WTC11 (cell line): ENCODE results near the gene USO1. TPM values are rescaled to one million over a fixed set of nuclear protein-coding genes. Genes with fewer than 3 reads are reported as not detected.

Source experiments
- ATAC-seq: fragments of 200-7000 bp; cut with Tn5 transposase; 2 replicates; pipeline ENCODE4 v1.10.0; 2021; ENCODE audit warnings: mild to moderate bottlenecking, moderate library complexity
- CTCF ChIA-PET: fragments of 300-600 bp; sonication (Branson Sonifier 250); formaldehyde crosslinking; loops from one replicate; lab custom pipeline; 2021; ENCODE audit warnings: antibody characterized with exemption; lab: Charles Lee
- POLR2A ChIA-PET: fragments of 350-600 bp; sonication (Branson Sonifier 250); formaldehyde crosslinking; loops from one replicate; lab custom pipeline; 2021; ENCODE audit warnings: antibody characterized with exemption; lab: Charles Lee
- DNase-seq: peaks from one replicate; pipeline ENCODE4 v3.0.0; 2021; ENCODE audit warnings: low spot score
- H3K27ac Mint-ChIP-seq: 2 replicates; pipeline ENCODE4 v1.8.0; 2021; ENCODE audit warnings: mixed read lengths
- H3K27me3 Mint-ChIP-seq: 2 replicates; pipeline ENCODE4 v1.8.0; 2021; ENCODE audit warnings: low read depth, mild to moderate bottlenecking, moderate library complexity, mixed read lengths
- H3K36me3 Mint-ChIP-seq: 2 replicates; pipeline ENCODE4 v1.8.0; 2021; ENCODE audit warnings: mixed read lengths
- H3K4me1 Mint-ChIP-seq: 2 replicates; pipeline ENCODE4 v1.8.0; 2022; ENCODE audit warnings: mixed read lengths
- H3K4me3 Mint-ChIP-seq: 2 replicates; pipeline ENCODE4 v1.8.0; 2021; ENCODE audit warnings: mild to moderate bottlenecking, moderate library complexity, mixed read lengths
- H3K9me3 Mint-ChIP-seq: 2 replicates; pipeline ENCODE4 v1.8.0; 2021; ENCODE audit warnings: mixed read lengths
- ARID4B ChIP-seq: sonication (generic); formaldehyde crosslinking; IDR thresholded peaks from 2 replicates; pipeline ENCODE4 v1.8.0; 2023; ENCODE audit warnings: missing genetic modification reagents, mild to moderate bottlenecking, borderline replicate concordance
- ERG ChIP-seq: fragments of 250-450 bp; sonication (Bioruptor Pico); IDR thresholded peaks from 2 replicates; pipeline ENCODE4 v1.8.0; 2021; ENCODE audit warnings: mild to moderate bottlenecking
- ETV6 ChIP-seq: sonication (generic); formaldehyde crosslinking; IDR thresholded peaks from 2 replicates; pipeline ENCODE4 v1.8.1; 2022; ENCODE audit warnings: mild to moderate bottlenecking, missing genetic modification reagents
- FOXJ3 ChIP-seq: sonication (generic); formaldehyde crosslinking; IDR thresholded peaks from 2 replicates; pipeline ENCODE4 v1.9.0; 2021; ENCODE audit warnings: missing genetic modification reagents, mild to moderate bottlenecking, borderline replicate concordance
- FOXP1 ChIP-seq: sonication (generic); formaldehyde crosslinking; IDR thresholded peaks from 2 replicates; pipeline ENCODE4 v1.8.0; 2022; ENCODE audit warnings: missing genetic modification reagents, mild to moderate bottlenecking, moderate library complexity, borderline replicate concordance
- JAZF1 ChIP-seq: fragments of 250-450 bp; sonication (Bioruptor Pico); IDR thresholded peaks from 2 replicates; pipeline ENCODE4 v1.9.0; 2021; ENCODE audit warnings: moderate library complexity, mild to moderate bottlenecking, inconsistent platforms
- MXD4 ChIP-seq: fragments of 250-450 bp; sonication (Bioruptor Pico); IDR thresholded peaks from 2 replicates; pipeline ENCODE4 v1.8.0; 2021; ENCODE audit warnings: mild to moderate bottlenecking, moderate library complexity, borderline replicate concordance
- RELA ChIP-seq: sonication (generic); formaldehyde crosslinking; IDR thresholded peaks from 2 replicates; pipeline ENCODE4 v1.8.1; 2022; ENCODE audit warnings: missing genetic modification reagents, mild to moderate bottlenecking, borderline replicate concordance
- RORB ChIP-seq: fragments of 250-450 bp; sonication (Bioruptor Pico); IDR thresholded peaks from 2 replicates; pipeline ENCODE4 v1.9.0; 2021; ENCODE audit warnings: mild to moderate bottlenecking
- SMAD3 ChIP-seq: sonication (generic); formaldehyde crosslinking; IDR thresholded peaks from 2 replicates; pipeline ENCODE4 v1.8.0; 2022; ENCODE audit warnings: missing genetic modification reagents, mild to moderate bottlenecking, borderline replicate concordance
- SMAD4 ChIP-seq: sonication (generic); formaldehyde crosslinking; IDR thresholded peaks from 2 replicates; pipeline ENCODE4 v1.8.0; 2022; ENCODE audit warnings: mild to moderate bottlenecking, missing genetic modification reagents
- SP1 ChIP-seq: sonication (generic); formaldehyde crosslinking; conservative IDR thresholded peaks from 2 replicates; pipeline ENCODE4 v1.8.1; 2022; ENCODE audit warnings: missing genetic modification reagents
- USF1 ChIP-seq: sonication (generic); formaldehyde crosslinking; IDR thresholded peaks from 2 replicates; pipeline ENCODE4 v1.8.0; 2022; ENCODE audit warnings: mild to moderate bottlenecking, missing genetic modification reagents
- ZNF121 ChIP-seq: sonication (generic); formaldehyde crosslinking; IDR thresholded peaks from 2 replicates; pipeline ENCODE4 v1.8.0; 2023; ENCODE audit warnings: missing genetic modification reagents
- ZNF232 ChIP-seq: sonication (generic); formaldehyde crosslinking; IDR thresholded peaks from 2 replicates; pipeline ENCODE4 v1.8.0; 2022; ENCODE audit warnings: mild to moderate bottlenecking, missing genetic modification reagents
- total RNA-seq: library from RNA; stranded (reverse); gene quantifications from 3 replicates; pipeline ENCODE4 v1.2.3, GENCODE V29; 2021
- TF ChIP-seq, protein P1 (sequence below): sonication (generic); formaldehyde crosslinking; IDR thresholded peaks from 2 replicates; pipeline ENCODE4 v1.8.1; 2023; ENCODE audit warnings: mild to moderate bottlenecking, missing genetic modification reagents, moderate library complexity
- TF ChIP-seq, protein P2 (sequence below): sonication (generic); formaldehyde crosslinking; IDR thresholded peaks from 2 replicates; pipeline ENCODE4 v1.8.0; 2022; ENCODE audit warnings: mild to moderate bottlenecking, missing genetic modification reagents
- TF ChIP-seq, protein P3 (sequence below): sonication (generic); formaldehyde crosslinking; IDR thresholded peaks from 2 replicates; pipeline ENCODE4 v1.8.0; 2023; ENCODE audit warnings: mild to moderate bottlenecking, missing genetic modification reagents

Gene USO1
- total RNA-seq, 1 experiment from 2014 or later = 162 TPM

DNA sequence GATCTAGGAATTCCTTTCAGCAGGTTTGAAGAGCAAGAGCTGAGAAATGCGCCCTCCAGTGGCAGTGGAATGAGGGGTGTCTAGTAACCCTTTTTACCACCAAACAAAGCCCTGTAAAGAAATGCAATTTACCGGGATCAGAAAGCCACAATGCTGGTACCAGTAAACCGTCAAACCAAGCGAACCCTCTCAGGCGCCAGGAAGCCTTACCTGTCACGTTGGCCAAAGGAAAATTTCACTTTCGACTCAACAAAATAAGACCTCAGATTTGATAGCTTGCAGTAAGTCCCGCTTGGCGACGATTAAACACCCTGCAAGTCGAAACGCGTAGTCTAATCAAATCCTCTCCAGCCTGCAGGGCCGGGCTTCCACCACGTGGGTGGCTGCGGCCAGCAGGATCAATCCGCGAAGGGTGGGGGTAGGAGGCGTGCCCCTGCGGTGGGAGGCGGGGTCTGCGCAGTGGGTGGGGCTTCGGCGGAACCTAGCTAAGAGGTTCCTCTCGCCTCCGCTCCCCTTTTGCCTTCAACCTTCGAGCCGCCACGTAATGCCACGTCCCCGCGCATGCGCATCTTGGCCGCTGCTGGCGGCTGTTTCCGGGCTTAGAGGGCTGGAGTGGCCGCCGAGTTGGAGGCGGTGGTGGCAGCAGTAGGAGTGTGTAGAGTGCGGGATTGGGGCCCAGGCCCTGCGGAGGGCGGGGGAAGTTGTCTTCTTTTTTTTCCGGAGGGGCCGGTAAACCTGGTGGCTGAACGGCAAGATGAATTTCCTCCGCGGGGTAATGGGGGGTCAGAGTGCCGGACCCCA lies at the start of gene USO1 (continued):
- TF ChIP-seq ARID4B (peak; percentile 88; the same call in 1 of the 2 replicates), USF1 (CRISPR knock-in tag) (peak; percentile 90), SMAD4 (CRISPR knock-in tag) (0 out of 2 replicates have a peak, but pooled peaks have one; percentile 18), FOXJ3 (CRISPR knock-in tag) (no peak)
- TF ChIP-seq, protein P1, sequence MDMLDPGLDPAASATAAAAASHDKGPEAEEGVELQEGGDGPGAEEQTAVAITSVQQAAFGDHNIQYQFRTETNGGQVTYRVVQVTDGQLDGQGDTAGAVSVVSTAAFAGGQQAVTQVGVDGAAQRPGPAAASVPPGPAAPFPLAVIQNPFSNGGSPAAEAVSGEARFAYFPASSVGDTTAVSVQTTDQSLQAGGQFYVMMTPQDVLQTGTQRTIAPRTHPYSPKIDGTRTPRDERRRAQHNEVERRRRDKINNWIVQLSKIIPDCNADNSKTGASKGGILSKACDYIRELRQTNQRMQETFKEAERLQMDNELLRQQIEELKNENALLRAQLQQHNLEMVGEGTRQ (CRISPR knock-in tag) = peak; percentile 87
- TF ChIP-seq, protein P2, sequence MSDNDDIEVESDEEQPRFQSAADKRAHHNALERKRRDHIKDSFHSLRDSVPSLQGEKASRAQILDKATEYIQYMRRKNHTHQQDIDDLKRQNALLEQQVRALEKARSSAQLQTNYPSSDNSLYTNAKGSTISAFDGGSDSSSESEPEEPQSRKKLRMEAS (CRISPR knock-in tag) = peak; percentile 93

DNA sequence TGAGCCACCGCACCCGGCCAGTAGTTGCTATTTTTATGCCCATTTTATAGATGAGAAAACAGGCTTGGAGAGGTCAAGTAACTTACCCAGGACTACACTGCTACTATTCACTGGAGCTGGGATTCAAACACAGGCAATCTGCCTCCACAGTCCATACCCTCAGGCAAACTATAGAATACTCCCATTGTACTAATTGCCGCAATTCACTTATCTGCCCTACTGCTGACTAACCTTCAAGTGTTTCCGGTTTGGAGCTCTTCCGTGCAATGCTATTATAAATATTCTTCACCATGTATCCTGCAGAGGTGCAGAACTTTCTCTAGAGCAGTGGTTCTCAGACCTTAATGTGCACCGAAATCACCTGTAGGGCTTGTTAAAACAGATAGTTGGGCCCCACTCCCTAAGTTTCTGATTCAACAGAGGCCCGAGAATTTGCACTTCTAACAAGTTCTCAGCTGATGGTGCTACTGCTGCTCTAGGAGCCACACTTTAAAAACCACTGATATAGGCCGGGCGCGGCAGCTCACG lies 49.3 kb upstream of the USO1 start:
- Mint-ChIP-seq H3K27me3 (no peaks in the 10 kb centered on the region), H3K4me1 (peaks cover 48% of the 10 kb centered on the region), H3K9me3 (no peaks in the 10 kb centered on the region), H3K36me3 (peaks cover 5% of the 10 kb centered on the region; the same call in 1 of the 2 replicates), H3K4me3 (no peak overlapping the region), H3K27ac (peak overlapping the region; percentile 92)
- POLR2A ChIA-PET = interaction anchor here (1.3 kb wide), 1 partner anchor 49 kb away, joined by 7 read pairs; the partner anchor contains the start of gene USO1
- TF ChIP-seq ZNF232 (no peak), FOXP1 (CRISPR knock-in tag) (no peak), RELA (CRISPR knock-in tag) (no peak), ERG (CRISPR knock-in tag) (no peak), ETV6 (no peak), RORB (CRISPR knock-in tag) (no peak), JAZF1 (CRISPR knock-in tag) (no peak), SMAD3 (no peak), SMAD4 (CRISPR knock-in tag) (no peak), ARID4B (no peak), ZNF121 (CRISPR knock-in tag) (no peak), MXD4 (no peak), SP1 (CRISPR knock-in tag) (no peak)
- TF ChIP-seq, protein P2 (CRISPR knock-in tag) = no peak
- TF ChIP-seq, protein P3, sequence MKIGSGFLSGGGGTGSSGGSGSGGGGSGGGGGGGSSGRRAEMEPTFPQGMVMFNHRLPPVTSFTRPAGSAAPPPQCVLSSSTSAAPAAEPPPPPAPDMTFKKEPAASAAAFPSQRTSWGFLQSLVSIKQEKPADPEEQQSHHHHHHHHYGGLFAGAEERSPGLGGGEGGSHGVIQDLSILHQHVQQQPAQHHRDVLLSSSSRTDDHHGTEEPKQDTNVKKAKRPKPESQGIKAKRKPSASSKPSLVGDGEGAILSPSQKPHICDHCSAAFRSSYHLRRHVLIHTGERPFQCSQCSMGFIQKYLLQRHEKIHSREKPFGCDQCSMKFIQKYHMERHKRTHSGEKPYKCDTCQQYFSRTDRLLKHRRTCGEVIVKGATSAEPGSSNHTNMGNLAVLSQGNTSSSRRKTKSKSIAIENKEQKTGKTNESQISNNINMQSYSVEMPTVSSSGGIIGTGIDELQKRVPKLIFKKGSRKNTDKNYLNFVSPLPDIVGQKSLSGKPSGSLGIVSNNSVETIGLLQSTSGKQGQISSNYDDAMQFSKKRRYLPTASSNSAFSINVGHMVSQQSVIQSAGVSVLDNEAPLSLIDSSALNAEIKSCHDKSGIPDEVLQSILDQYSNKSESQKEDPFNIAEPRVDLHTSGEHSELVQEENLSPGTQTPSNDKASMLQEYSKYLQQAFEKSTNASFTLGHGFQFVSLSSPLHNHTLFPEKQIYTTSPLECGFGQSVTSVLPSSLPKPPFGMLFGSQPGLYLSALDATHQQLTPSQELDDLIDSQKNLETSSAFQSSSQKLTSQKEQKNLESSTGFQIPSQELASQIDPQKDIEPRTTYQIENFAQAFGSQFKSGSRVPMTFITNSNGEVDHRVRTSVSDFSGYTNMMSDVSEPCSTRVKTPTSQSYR (CRISPR knock-in tag) = no peak
- DNase-seq (no peak), ATAC-seq (no peak)
- CTCF ChIA-PET = no interaction called here
